ENCODE results near the gene CHAC2.
A peak's percentile ranks its signal among the peaks of the same experiment; 100 is the strongest.
"Not testable (repeated sequence)": the region's sequence is repeated elsewhere in the genome, so short reads cannot be mapped to it uniquely, and the experiment has no call there.

Gene CHAC2

DNA sequence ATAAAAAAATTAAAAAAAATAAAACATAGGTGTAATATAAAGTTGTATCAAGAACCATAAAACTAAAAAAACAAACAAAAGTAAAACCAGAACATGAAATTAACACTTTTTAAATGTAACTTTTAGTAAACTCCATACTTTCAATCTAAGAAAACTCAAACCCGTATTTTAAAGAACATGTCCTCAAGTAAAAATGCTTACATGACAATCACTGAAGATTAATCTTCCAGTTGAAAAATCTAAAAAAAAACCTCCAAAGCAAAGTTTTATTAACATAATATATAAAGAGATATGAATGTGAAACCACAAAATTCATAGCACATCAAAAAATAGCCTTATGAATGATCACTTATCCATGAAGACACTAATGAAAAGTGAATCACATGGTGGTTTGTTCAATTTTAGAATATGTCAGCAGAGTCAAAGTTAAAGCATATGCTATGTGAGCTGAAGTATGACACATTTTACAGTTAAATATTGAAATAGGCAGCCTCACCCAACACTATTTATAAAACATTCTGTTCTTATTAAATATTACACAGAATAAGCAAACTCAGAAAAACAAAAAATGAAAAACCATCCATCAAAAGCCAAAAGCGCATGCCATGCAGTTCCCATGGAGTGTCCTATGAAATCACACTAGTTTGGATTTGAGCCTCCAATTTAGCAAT lies 23.1 kb upstream of the CHAC2 start:
- Histone ChIP-seq H3K9ac (ENCODE audit: low read length in 5 of 5) (no peak overlapping the region), H3K27me3 (ENCODE audit: control insufficient read depth in 5 of 5, insufficient read depth in 4 of 5, low read length in 5 of 5) (no peaks in the 10 kb centered on the region), H3K36me3 (ENCODE audit: control insufficient read depth in 5 of 5, insufficient read depth in 5 of 5, low read length in 5 of 5) (peaks cover 5 to 13% (median 9%) of the 10 kb centered on the region in 5 donors), H3K4me3 (ENCODE audit: low read depth in 1 of 5, low read length in 5 of 5) (no peak overlapping the region), H3K4me1 (ENCODE audit: control insufficient read depth in 5 of 5, insufficient read depth in 5 of 5, low read length in 5 of 5) (peaks cover 0 to 19% (median 5%) of the 10 kb centered on the region in 5 donors), H3K27ac (ENCODE audit: low read depth, low read length) (no peak overlapping the region), H3K9me3 (ENCODE audit: control insufficient read depth in 5 of 5, low read length in 5 of 5) (no peaks in the 10 kb centered on the region)

GRCh38 chr2:53750041-53750768 lies 17.4 kb upstream of the CHAC2 start:
- Histone ChIP-seq H3K27ac (ENCODE audit: low read depth, low read length) (no peak overlapping the region), H3K36me3 (ENCODE audit: control insufficient read depth in 5 of 5, insufficient read depth in 5 of 5, low read length in 5 of 5) (peaks cover 5 to 13% (median 9%) of the 10 kb centered on the region in 5 donors)

DNA sequence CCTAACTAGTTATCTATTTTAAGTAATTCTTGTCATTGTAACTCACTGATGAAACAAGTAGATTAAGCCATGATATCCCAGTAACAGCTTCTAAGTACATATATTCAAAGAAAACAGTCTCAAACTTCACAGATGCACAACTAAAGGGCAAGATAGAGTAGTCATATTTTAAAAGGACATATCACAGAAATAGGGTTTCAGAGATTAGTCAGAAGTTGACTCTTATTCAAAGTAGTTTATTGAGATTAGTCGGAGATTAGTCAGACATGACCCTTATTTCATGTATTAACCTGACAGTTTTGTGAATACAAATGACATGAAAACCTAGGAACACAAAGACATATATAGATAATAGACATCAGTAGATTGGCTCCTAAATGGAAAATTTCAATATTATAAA lies 15.9 kb upstream of the CHAC2 start:
- H3K9ac ChIP-seq (ENCODE audit: low read length in 5 of 5): no peak overlapping the region
- no peak overlapping the region for H3K4me3 ChIP-seq (ENCODE audit: low read depth in 1 of 5, low read length in 5 of 5)
- H3K36me3 ChIP-seq (ENCODE audit: control insufficient read depth in 5 of 5, insufficient read depth in 5 of 5, low read length in 5 of 5): peaks cover 11 to 20% (median 12%) of the 10 kb centered on the region in 5 donors
- H3K27me3 ChIP-seq (ENCODE audit: control insufficient read depth in 5 of 5, insufficient read depth in 4 of 5, low read length in 5 of 5): no peaks in the 10 kb centered on the region
- H3K4me1 ChIP-seq (ENCODE audit: control insufficient read depth in 5 of 5, insufficient read depth in 5 of 5, low read length in 5 of 5): peaks cover 0 to 15% (median 0%) of the 10 kb centered on the region in 5 donors
- no peak overlapping the region for H3K27ac ChIP-seq (ENCODE audit: low read depth, low read length)
- peaks cover 0 to 2% (median 0%) of the 10 kb centered on the region in 5 donors for H3K9me3 ChIP-seq (ENCODE audit: control insufficient read depth in 5 of 5, low read length in 5 of 5)

More at GRCh38 chr2:53750041-53750768, 17.4 kb upstream of the CHAC2 start:
- no peak overlapping the region for H3K4me3 ChIP-seq (ENCODE audit: low read depth in 1 of 5, low read length in 5 of 5)
- H3K9me3 ChIP-seq (ENCODE audit: control insufficient read depth in 5 of 5, low read length in 5 of 5): no peaks in the 10 kb centered on the region
- H3K4me1 ChIP-seq (ENCODE audit: control insufficient read depth in 5 of 5, insufficient read depth in 5 of 5, low read length in 5 of 5): peaks cover 0 to 11% (median 0%) of the 10 kb centered on the region in 5 donors
- no peaks in the 10 kb centered on the region for H3K27me3 ChIP-seq (ENCODE audit: control insufficient read depth in 5 of 5, insufficient read depth in 4 of 5, low read length in 5 of 5)
- H3K9ac ChIP-seq (ENCODE audit: low read length in 5 of 5): no peak overlapping the region

- no peak overlapping the region for H3K9ac ChIP-seq (ENCODE audit: low read length in 5 of 5)
- H3K27me3 ChIP-seq (ENCODE audit: control insufficient read depth in 5 of 5, insufficient read depth in 4 of 5, low read length in 5 of 5): no peaks in the 10 kb centered on the region
- peaks cover 12 to 19% (median 15%) of the 10 kb centered on the region in 5 donors for H3K36me3 ChIP-seq (ENCODE audit: control insufficient read depth in 5 of 5, insufficient read depth in 5 of 5, low read length in 5 of 5)
- peaks cover 0 to 15% (median 0%) of the 10 kb centered on the region in 5 donors for H3K4me1 ChIP-seq (ENCODE audit: control insufficient read depth in 5 of 5, insufficient read depth in 5 of 5, low read length in 5 of 5)
- no peak overlapping the region for H3K27ac ChIP-seq (ENCODE audit: low read depth, low read length)
- no peak overlapping the region for H3K4me3 ChIP-seq (ENCODE audit: low read depth in 1 of 5, low read length in 5 of 5)
- H3K9me3 ChIP-seq (ENCODE audit: control insufficient read depth in 5 of 5, low read length in 5 of 5): peaks cover 0 to 3% (median 0%) of the 10 kb centered on the region in 5 donors
Observed at GRCh38 chr2:53752385-53752784, 15.2 kb upstream of the CHAC2 start.

DNA sequence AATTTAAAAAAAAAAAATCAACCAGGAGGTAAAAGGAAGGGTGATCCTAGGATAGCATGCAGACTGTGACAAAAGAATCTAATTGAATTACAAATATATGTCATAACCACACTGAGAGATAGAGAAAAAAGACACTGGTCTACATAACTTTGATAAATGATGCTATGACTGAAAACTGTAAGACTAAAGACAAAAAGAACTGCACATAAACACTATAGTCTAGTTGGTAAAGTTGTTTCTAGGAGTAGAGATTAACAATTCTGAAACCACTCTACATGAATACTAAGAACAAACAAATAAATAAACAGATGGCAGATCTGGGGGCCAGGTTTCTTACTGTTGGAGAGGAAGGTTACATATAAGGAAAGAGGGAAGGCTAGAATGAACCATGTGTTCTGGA lies 14.6 kb upstream of the CHAC2 start:
- Histone ChIP-seq H3K27me3 (ENCODE audit: control insufficient read depth in 5 of 5, insufficient read depth in 4 of 5, low read length in 5 of 5) (no peaks in the 10 kb centered on the region), H3K9ac (ENCODE audit: low read length in 5 of 5) (no peak overlapping the region), H3K4me1 (ENCODE audit: control insufficient read depth in 5 of 5, insufficient read depth in 5 of 5, low read length in 5 of 5) (peaks cover 0 to 15% (median 0%) of the 10 kb centered on the region in 5 donors), H3K36me3 (ENCODE audit: control insufficient read depth in 5 of 5, insufficient read depth in 5 of 5, low read length in 5 of 5) (peaks cover 7 to 13% (median 10%) of the 10 kb centered on the region in 5 donors), H3K9me3 (ENCODE audit: control insufficient read depth in 5 of 5, low read length in 5 of 5) (peaks cover 0 to 3% (median 0%) of the 10 kb centered on the region in 5 donors), H3K4me3 (ENCODE audit: low read depth in 1 of 5, low read length in 5 of 5) (no peak overlapping the region), H3K27ac (ENCODE audit: low read depth, low read length) (no peak overlapping the region)

- Histone ChIP-seq H3K4me1 (ENCODE audit: control insufficient read depth in 5 of 5, insufficient read depth in 5 of 5, low read length in 5 of 5) (peaks cover 0 to 10% (median 0%) of the 10 kb centered on the region in 5 donors), H3K9ac (ENCODE audit: low read length in 5 of 5) (no peak overlapping the region), H3K36me3 (ENCODE audit: control insufficient read depth in 5 of 5, insufficient read depth in 5 of 5, low read length in 5 of 5) (peaks cover 7 to 12% (median 11%) of the 10 kb centered on the region in 5 donors), H3K27me3 (ENCODE audit: control insufficient read depth in 5 of 5, insufficient read depth in 4 of 5, low read length in 5 of 5) (no peaks in the 10 kb centered on the region), H3K9me3 (ENCODE audit: control insufficient read depth in 5 of 5, low read length in 5 of 5) (peaks cover 0 to 3% (median 0%) of the 10 kb centered on the region in 5 donors), H3K4me3 (ENCODE audit: low read depth in 1 of 5, low read length in 5 of 5) (no peak overlapping the region), H3K27ac (ENCODE audit: low read depth, low read length) (no peak overlapping the region)
Observed at GRCh38 chr2:53755121-53755520, 12.5 kb upstream of the CHAC2 start.

DNA sequence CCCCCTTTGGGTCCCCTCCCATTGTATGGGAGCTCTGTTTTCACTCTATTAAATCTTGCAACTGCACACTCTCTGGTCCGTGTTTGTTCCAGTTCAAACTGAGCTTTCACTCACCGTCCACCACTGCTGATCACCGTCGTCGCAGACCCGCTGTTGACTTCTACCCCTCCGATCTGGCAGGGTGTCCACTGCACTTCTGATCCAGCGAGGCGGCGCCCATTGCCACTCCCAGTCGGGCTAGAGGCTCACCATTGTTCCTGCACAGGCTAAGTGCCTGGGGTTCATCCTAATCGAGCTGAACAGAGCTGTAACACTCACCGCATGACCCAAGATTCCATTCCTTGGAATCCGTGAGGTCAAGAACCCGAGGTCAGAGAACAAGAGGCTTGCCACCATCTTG lies 11.0 kb upstream of the CHAC2 start:
- peaks cover 0 to 3% (median 0%) of the 10 kb centered on the region in 5 donors for H3K9me3 ChIP-seq (ENCODE audit: control insufficient read depth in 5 of 5, low read length in 5 of 5)
- no peak overlapping the region for H3K9ac ChIP-seq (ENCODE audit: low read length in 5 of 5)
- peaks cover 0 to 9% (median 0%) of the 10 kb centered on the region in 5 donors for H3K4me1 ChIP-seq (ENCODE audit: control insufficient read depth in 5 of 5, insufficient read depth in 5 of 5, low read length in 5 of 5)
- H3K27me3 ChIP-seq (ENCODE audit: control insufficient read depth in 5 of 5, insufficient read depth in 4 of 5, low read length in 5 of 5): no peaks in the 10 kb centered on the region
- no peak overlapping the region for H3K27ac ChIP-seq (ENCODE audit: low read depth, low read length)
- no peak overlapping the region for H3K4me3 ChIP-seq (ENCODE audit: low read depth in 1 of 5, low read length in 5 of 5)
- peaks cover 3 to 20% (median 11%) of the 10 kb centered on the region in 5 donors for H3K36me3 ChIP-seq (ENCODE audit: control insufficient read depth in 5 of 5, insufficient read depth in 5 of 5, low read length in 5 of 5)

DNA sequence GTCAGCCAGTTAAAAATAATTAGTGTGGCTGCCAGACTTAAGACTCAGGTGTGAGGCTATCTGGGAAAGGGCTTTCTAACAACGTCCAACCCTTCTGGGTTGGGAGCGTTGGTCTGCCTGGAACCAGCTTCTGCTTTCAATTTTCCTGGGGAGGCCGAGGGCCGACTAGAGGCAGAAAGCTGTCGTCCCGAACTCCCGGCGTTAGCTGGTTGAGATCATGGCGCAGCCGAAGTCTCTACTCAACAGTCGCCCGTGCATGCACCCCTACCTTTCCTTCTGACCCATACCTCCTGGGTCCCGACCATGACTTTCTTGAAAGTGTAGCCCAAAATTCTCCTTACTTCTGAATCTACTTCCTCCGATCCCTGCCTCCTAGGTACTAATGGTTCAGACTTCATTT lies 10.4 kb upstream of the CHAC2 start:
- not testable (repeated sequence) for H3K4me3 ChIP-seq (ENCODE audit: low read depth in 1 of 5, low read length in 5 of 5); H3K9me3 ChIP-seq (ENCODE audit: control insufficient read depth in 5 of 5, low read length in 5 of 5); H3K27ac ChIP-seq (ENCODE audit: low read depth, low read length); H3K9ac ChIP-seq (ENCODE audit: low read length in 5 of 5); H3K4me1 ChIP-seq (ENCODE audit: control insufficient read depth in 5 of 5, insufficient read depth in 5 of 5, low read length in 5 of 5); H3K27me3 ChIP-seq (ENCODE audit: control insufficient read depth in 5 of 5, insufficient read depth in 4 of 5, low read length in 5 of 5)
- peaks cover 3 to 24% (median 11%) of the 10 kb centered on the region in 5 donors for H3K36me3 ChIP-seq (ENCODE audit: control insufficient read depth in 5 of 5, insufficient read depth in 5 of 5, low read length in 5 of 5)

GRCh38 chr2:53765767-53766166 lies 1.8 kb upstream of the CHAC2 start:
- Histone ChIP-seq H3K27me3 (ENCODE audit: control insufficient read depth in 5 of 5, insufficient read depth in 4 of 5, low read length in 5 of 5) (no peaks in the 10 kb centered on the region), H3K27ac (ENCODE audit: low read depth, low read length) (no peak overlapping the region), H3K9me3 (ENCODE audit: control insufficient read depth in 5 of 5, low read length in 5 of 5) (no peaks in the 10 kb centered on the region), H3K4me3 (ENCODE audit: low read depth in 1 of 5, low read length in 5 of 5) (no peak overlapping the region), H3K36me3 (ENCODE audit: control insufficient read depth in 5 of 5, insufficient read depth in 5 of 5, low read length in 5 of 5) (peaks cover 7 to 22% (median 11%) of the 10 kb centered on the region in 5 donors), H3K4me1 (ENCODE audit: control insufficient read depth in 5 of 5, insufficient read depth in 5 of 5, low read length in 5 of 5) (peaks cover 0 to 17% (median 12%) of the 10 kb centered on the region in 5 donors), H3K9ac (ENCODE audit: low read length in 5 of 5) (no peak overlapping the region)

DNA sequence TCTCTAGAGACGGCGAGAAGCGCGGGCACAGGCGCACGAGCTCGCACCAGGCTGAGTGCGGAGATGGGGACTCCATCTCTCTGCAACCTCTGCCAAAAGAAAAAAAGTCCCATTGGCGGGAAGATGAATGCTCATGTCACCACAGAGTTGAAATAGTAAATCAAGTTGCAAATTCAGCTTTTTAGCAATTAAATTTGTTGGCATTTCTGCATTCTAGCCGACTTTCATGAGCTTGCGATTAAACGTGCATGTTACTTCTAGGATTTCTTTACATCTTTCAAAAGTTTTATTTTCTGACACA lies 588 bp downstream of the CHAC2 start:
- H3K36me3 ChIP-seq (ENCODE audit: control insufficient read depth in 5 of 5, insufficient read depth in 5 of 5, low read length in 5 of 5): peaks cover 4 to 7% (median 6%) of the 10 kb centered on the region in 5 donors
- peak overlapping the region; percentile 75 to 95 (median 92) for H3K4me3 ChIP-seq (ENCODE audit: low read depth in 1 of 5, low read length in 5 of 5)
- peaks cover 0 to 17% (median 12%) of the 10 kb centered on the region in 5 donors for H3K4me1 ChIP-seq (ENCODE audit: control insufficient read depth in 5 of 5, insufficient read depth in 5 of 5, low read length in 5 of 5)
- peak overlapping the region; percentile 71 for H3K27ac ChIP-seq (ENCODE audit: low read depth, low read length)
- no peaks in the 10 kb centered on the region for H3K27me3 ChIP-seq (ENCODE audit: control insufficient read depth in 5 of 5, insufficient read depth in 4 of 5, low read length in 5 of 5)
- peak overlapping the region; percentile 66 to 95 (median 85) for H3K9ac ChIP-seq (ENCODE audit: low read length in 5 of 5)
- H3K9me3 ChIP-seq (ENCODE audit: control insufficient read depth in 5 of 5, low read length in 5 of 5): no peaks in the 10 kb centered on the region
